Osteocyte (in vitro differentiated cells): ENCODE data around the gene GLOD4. TPM values are rescaled to one million over a fixed set of nuclear protein-coding genes. Genes with fewer than 3 reads are reported as not detected.
A peak's percentile ranks its signal among the peaks of the same experiment; 100 is the strongest.

Experiments used
- DNase-seq: peaks from one replicate; pipeline ENCODE4 v3.0.0; 2021; ENCODE audit warnings: mixed read lengths; ENCODE audit not compliant: unreplicated experiment; ENCODE audit errors: extremely low spot score
- H3K27ac Mint-ChIP-seq: one replicate; pipeline ENCODE4 v1.8.0; 2021; ENCODE audit warnings: mild to moderate bottlenecking, mixed read lengths; ENCODE audit not compliant: unreplicated experiment
- H3K27me3 Mint-ChIP-seq: one replicate; pipeline ENCODE4 v1.8.0; 2021; ENCODE audit warnings: mixed read lengths; ENCODE audit not compliant: unreplicated experiment
- H3K36me3 Mint-ChIP-seq: one replicate; pipeline ENCODE4 v1.8.0; 2021; ENCODE audit warnings: mixed read lengths; ENCODE audit not compliant: unreplicated experiment
- H3K4me1 Mint-ChIP-seq: one replicate; pipeline ENCODE4 v1.8.0; 2021; ENCODE audit warnings: mixed read lengths; ENCODE audit not compliant: unreplicated experiment
- H3K4me3 Mint-ChIP-seq: one replicate; pipeline ENCODE4 v1.8.0; 2021; ENCODE audit warnings: mild to moderate bottlenecking, moderate library complexity, mixed read lengths; ENCODE audit not compliant: unreplicated experiment
- H3K9me3 Mint-ChIP-seq: one replicate; pipeline ENCODE4 v1.8.0; 2021; ENCODE audit warnings: mixed read lengths; ENCODE audit not compliant: unreplicated experiment
- CTCF ChIP-seq: fragments of 200-600 bp; sonication (generic); IDR thresholded peaks from 2 replicates; pipeline ENCODE4 v1.5.0; 2021; ENCODE audit warnings: antibody characterized with exemption, mild to moderate bottlenecking, moderate library complexity
- total RNA-seq: library from RNA; stranded (reverse); gene quantifications from 2 replicates; pipeline ENCODE4 v1.2.1, GENCODE V29; 2021

The GLOD4 gene
- total RNA-seq, 1 donor from 2014 or later = 63.4 TPM

GRCh38 chr17:753418-753817 is 28.7 kb downstream of the GLOD4 start:
- TF ChIP-seq CTCF = no peak
- Mint-ChIP-seq H3K27ac (no peak overlapping the region), H3K9me3 (no peaks in the 10 kb centered on the region), H3K27me3 (no peaks in the 10 kb centered on the region), H3K4me1 (peaks cover 23% of the 10 kb centered on the region), H3K4me3 (peak overlapping the region; percentile 42), H3K36me3 (peaks cover 17% of the 10 kb centered on the region)
- DNase-seq = no peak

- H3K27me3 Mint-ChIP-seq = no peaks in the 10 kb centered on the region
- no peaks in the 10 kb centered on the region for H3K9me3 Mint-ChIP-seq
- DNase-seq = no peak
- H3K4me3 Mint-ChIP-seq = peak overlapping the region; percentile 92
- H3K27ac Mint-ChIP-seq = peak overlapping the region; percentile 87
- H3K4me1 Mint-ChIP-seq = peaks cover 23% of the 10 kb centered on the region
- TF ChIP-seq CTCF = no peak
- H3K36me3 Mint-ChIP-seq = peaks cover 22% of the 10 kb centered on the region
Measured at GRCh38 chr17:752620-753219, 29.4 kb downstream of the GLOD4 start.

DNA sequence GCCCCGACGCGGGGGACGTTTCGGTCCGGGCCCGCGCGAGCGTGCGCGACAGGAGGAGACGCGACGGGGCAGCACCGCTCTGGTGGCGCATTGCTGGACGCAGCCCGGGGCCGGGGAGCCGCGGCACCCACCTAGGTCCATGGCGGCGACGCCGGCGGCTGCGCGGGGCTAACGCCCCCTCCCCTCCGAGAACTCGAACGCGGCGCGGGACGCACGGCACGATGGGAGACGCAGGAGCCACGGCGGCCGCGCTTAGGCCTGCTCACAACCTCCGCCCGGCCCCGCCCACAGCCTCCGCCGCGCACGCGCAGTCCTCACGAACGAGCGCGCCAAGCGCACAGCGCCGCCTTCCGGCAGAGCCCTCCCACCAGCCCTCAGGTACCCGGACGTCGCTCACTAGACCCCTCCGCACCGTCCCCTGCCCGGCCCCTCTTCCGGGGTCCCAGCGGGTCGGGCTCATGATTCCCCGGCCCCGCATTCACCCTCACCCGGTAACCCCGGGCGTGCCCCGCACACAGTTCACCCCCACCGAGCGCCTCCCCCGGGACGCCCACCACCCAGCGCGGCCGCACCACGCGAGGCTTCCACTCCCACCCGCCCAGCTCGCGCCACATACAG is 30.0 kb downstream of the GLOD4 start, which contains the start of gene GEMIN4:
Gene GEMIN4, minus strand, starts transcription at position 263 of the 618 bp plus-strand sequence. Its CDS starts 122 bp downstream, at position 141.
- Mint-ChIP-seq H3K36me3 (peaks cover 19% of the 10 kb centered on the region), H3K27ac (peak within 1 kb of the TSS; percentile 88), H3K4me3 (peak within 1 kb of the TSS; percentile 92), H3K9me3 (no peaks in the 10 kb centered on the region), H3K27me3 (no peaks in the 10 kb centered on the region), H3K4me1 (peaks cover 23% of the 10 kb centered on the region)
- DNase-seq = peak; percentile 99
- TF ChIP-seq CTCF = peak; percentile 98

GRCh38 chr17:751269-752001 is 30.6 kb downstream of the GLOD4 start:
- H3K27ac Mint-ChIP-seq = peak overlapping the region; percentile 88
- no peak for DNase-seq

More at GRCh38 chr17:751269-752001, 30.6 kb downstream of the GLOD4 start:
- Mint-ChIP-seq H3K27me3 (no peaks in the 10 kb centered on the region), H3K4me1 (peaks cover 23% of the 10 kb centered on the region), H3K36me3 (peaks cover 18% of the 10 kb centered on the region), H3K4me3 (peak overlapping the region; percentile 92), H3K9me3 (no peaks in the 10 kb centered on the region)
- TF ChIP-seq CTCF = no peak
